GM10248 (cell line): ENCODE measurements around the gene NFASC.
A peak's percentile ranks its signal among the peaks of the same experiment; 100 is the strongest.

Experiments used
- CTCF ChIA-PET: fragments of 300-600 bp; sonication (Branson Sonifier 250); formaldehyde crosslinking; extraction: SDS; loops from one replicate; lab custom pipeline; 2021; ENCODE audit warnings: antibody characterized with exemption; lab: Yijun Ruan, JAX
- POLR2A ChIA-PET: fragments of 350-650 bp; sonication (Branson Sonifier 250); formaldehyde crosslinking; extraction: SDS; loops from one replicate; lab custom pipeline; 2020; ENCODE audit warnings: antibody characterized with exemption; lab: Yijun Ruan, JAX
- DNase-seq: peaks from one replicate; pipeline ENCODE4 v3.0.0; 2012; ENCODE audit errors: extremely low spot score
- TF ChIP-seq, protein P1 (sequence below): IDR thresholded peaks from 2 replicates; pipeline ENCODE4 v1.5.1; 2012; ENCODE audit warnings: mild to moderate bottlenecking, low read depth; ENCODE audit errors: extremely low read depth, missing control alignments, control extremely low read depth

Gene NFASC

DNA sequence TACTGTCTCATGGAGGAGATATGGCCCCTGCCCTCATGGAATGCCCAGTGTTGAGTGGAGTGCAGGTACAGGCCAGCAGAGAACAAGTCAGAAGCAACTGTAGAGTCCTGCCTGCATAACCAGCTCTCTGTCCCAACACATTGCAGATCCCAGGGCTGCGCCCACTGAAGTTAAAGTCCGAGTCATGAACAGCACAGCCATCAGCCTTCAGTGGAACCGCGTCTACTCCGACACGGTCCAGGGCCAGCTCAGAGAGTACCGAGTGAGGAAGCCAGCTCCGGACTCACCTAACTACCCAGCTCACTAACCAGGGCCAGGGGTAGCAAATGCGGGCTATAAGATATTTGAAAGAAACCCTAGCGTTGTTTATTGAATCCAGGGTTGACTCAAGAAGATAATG is 113.2 kb downstream of the NFASC start:
- TF ChIP-seq, protein P1, sequence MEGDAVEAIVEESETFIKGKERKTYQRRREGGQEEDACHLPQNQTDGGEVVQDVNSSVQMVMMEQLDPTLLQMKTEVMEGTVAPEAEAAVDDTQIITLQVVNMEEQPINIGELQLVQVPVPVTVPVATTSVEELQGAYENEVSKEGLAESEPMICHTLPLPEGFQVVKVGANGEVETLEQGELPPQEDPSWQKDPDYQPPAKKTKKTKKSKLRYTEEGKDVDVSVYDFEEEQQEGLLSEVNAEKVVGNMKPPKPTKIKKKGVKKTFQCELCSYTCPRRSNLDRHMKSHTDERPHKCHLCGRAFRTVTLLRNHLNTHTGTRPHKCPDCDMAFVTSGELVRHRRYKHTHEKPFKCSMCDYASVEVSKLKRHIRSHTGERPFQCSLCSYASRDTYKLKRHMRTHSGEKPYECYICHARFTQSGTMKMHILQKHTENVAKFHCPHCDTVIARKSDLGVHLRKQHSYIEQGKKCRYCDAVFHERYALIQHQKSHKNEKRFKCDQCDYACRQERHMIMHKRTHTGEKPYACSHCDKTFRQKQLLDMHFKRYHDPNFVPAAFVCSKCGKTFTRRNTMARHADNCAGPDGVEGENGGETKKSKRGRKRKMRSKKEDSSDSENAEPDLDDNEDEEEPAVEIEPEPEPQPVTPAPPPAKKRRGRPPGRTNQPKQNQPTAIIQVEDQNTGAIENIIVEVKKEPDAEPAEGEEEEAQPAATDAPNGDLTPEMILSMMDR: no peak
- ChIA-PET CTCF (interaction anchor here (2.5 to 10.7 kb wide), 3 partner anchors 8 to 272 kb away, joined by 16 to 150 read pairs (median 21); no protein-coding TSS in a partner anchor), POLR2A (no interaction called here)
- no peak for DNase-seq

DNA sequence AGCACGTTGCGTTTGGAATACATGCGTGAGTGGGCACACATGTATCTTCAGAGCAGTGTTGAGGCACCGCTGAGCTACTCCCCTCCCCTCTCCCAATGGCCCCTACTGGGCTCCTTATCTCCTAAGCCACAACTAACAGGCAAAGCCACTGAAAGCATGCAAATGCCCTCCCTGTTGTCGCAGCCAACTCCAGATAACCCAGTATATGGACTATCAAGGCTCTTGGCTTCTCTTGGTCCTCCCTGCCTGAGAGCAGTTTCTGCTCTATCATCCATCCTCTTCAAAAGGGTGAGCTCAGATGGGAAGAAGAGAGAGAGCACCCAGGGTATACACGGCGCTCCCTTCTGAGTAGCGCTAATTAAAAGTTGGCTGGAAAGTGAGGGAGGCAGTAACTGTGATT is 113.8 kb downstream of the NFASC start:
- ChIA-PET CTCF (interaction anchor here (1.6 to 10.7 kb wide), 4 partner anchors 8 to 272 kb away, joined by 8 to 150 read pairs (median 18); no protein-coding TSS in a partner anchor), POLR2A (interaction anchor here (1.1 kb wide), 1 partner anchor 162 kb away, joined by 3 read pairs; no protein-coding TSS in a partner anchor)
- TF ChIP-seq, protein P1: no peak
- no peak for DNase-seq

DNA sequence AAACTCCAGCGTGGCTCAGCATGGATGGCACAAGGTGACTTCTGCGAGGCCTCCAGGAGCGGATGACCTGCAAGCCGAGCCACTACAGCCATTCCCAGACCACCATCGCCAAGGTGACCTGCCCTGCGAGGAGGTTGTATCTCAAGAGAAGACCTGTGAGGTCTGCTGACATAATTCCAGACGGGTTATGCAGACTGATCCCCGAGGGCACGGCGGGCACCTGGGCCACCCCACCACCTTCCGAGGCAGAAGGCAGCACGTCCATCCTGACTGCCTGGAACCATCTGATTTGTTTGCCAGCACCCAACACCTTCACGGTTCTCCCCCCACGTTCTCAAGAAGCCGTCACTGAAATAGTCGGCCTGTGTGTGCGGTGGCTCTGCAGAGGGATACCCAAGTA is 115.5 kb downstream of the NFASC start:
- no peak for DNase-seq
- ChIA-PET CTCF (interaction anchor here (1.1 to 10.7 kb wide), 5 partner anchors 10 to 270 kb away, joined by 3 to 150 read pairs (median 16); no protein-coding TSS in a partner anchor), POLR2A (no interaction called here)
- TF ChIP-seq, protein P1: no peak

DNA sequence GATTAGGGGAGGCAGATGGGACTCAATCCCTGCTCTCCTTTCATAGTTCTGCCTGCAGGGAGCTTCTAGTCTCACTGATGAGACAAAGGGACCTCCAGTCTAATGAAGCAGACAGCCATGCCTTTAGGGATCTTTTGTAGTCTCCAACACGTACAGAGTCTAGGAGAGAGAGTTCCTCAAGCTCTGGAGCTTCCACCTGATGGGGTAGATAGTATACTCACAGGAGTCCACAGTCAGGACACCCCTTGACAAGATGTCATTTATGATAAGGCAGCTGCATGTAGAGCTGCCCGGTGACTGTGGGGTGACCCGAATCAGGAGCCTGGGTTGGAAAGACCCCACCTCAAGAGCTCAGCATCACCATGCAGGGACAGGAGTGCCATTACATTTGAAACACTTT is 117.0 kb downstream of the NFASC start:
- ChIA-PET CTCF (interaction anchor here (1.0 to 10.7 kb wide), 11 partner anchors 8 to 338 kb away, joined by 3 to 150 read pairs (median 23); no protein-coding TSS in a partner anchor), POLR2A (no interaction called here)
- no peak for DNase-seq
- TF ChIP-seq, protein P1: no peak

DNA sequence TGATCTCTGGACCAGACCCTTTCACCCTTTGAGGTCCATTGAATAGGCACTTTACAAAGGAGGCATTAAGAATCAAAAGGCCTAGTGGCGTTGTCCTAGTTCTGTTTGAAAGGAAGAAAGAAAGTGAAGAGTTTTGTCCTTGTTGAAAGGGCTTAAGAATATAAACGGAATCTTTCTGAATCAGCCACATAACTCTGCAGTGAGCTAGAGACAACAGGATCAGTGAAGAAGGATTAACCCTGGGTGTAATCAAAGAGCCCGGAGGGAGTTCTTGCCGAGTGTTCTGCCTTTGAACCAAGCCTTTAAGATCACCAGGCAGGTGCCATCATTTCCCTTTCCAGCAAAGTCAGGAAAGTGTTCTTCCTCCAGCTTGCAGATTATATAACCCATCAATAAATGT is 117.5 kb downstream of the NFASC start:
- ChIA-PET POLR2A (no interaction called here), CTCF (interaction anchor here (1.0 to 10.7 kb wide), 17 partner anchors 8 to 348 kb away, joined by 3 to 150 read pairs (median 12); no protein-coding TSS in a partner anchor)
- no peak for DNase-seq
- TF ChIP-seq, protein P1: no peak

DNA sequence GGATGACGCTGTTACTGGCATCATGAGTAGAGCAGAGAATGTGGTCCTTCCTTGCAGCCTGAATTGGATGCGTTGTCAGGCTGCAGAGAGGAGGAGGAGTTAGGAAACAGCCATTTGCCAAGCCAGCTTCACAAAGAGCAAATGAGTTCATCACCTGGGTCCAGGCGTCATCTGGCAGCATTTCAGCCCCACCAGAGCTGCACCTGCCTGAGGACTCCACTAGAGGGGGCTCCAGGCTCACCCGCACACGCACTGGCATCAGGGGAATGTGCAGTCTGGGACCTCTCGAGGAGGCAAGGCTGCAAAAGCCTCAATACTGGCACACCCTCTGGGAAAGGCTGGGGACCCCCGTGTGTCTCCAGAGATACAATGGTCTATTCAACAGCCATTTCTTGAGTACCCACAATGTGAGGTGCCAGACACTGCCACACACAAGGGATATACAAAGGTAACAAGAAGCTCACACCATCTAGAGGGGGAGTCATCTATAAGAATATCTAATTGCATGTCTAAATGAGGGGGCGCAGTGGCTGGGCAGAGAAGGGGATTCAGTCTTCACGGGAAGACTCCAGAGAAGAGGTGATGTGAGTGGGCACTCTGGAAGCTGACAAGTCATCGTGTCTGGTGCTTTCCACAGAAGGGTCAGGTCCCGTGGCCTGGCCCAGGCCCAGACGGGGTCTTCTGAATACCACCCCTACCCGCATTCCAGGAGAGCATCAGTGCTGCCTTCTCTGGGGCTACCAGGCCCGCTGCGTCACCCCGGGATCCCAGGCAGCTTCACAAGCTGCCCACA is 118.8 kb downstream of the NFASC start:
- POLR2A ChIA-PET: no interaction called here
- TF ChIP-seq, protein P1: peak; percentile 92
- DNase-seq: peak; percentile 87
- CTCF ChIA-PET: interaction anchor here (0.6 to 10.7 kb wide), 51 partner anchors 8 to 535 kb away, joined by 3 to 150 read pairs (median 4); partner anchors contain the start of gene TMEM81
